ENCODE data around the gene CARD11.

DNA sequence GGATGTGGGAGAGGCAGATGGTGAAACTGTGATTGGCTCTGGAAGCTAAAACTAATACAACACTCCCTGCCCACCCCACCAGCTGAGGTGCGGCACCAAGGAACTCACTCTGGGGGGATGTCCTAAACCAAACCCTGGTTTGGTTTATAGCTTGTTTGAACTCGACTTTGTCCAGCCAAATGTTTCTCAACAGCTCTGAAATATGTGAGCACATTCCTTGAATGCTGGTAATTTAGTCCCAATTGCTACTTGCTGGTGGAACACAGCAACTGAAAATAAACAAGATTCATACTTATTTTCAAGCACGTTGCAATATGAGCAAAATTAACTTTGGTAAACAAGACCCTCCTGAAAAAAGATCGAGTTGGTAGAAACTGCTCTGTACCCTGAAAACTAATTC is 39.7 kb upstream of the CARD11 start:
- TF ChIP-seq CHD1 (IDR thresholded peaks at IDR 0.05; ENCODE audit: low read depth, low read length) = no peak
- TF ChIP-seq, protein P1, sequence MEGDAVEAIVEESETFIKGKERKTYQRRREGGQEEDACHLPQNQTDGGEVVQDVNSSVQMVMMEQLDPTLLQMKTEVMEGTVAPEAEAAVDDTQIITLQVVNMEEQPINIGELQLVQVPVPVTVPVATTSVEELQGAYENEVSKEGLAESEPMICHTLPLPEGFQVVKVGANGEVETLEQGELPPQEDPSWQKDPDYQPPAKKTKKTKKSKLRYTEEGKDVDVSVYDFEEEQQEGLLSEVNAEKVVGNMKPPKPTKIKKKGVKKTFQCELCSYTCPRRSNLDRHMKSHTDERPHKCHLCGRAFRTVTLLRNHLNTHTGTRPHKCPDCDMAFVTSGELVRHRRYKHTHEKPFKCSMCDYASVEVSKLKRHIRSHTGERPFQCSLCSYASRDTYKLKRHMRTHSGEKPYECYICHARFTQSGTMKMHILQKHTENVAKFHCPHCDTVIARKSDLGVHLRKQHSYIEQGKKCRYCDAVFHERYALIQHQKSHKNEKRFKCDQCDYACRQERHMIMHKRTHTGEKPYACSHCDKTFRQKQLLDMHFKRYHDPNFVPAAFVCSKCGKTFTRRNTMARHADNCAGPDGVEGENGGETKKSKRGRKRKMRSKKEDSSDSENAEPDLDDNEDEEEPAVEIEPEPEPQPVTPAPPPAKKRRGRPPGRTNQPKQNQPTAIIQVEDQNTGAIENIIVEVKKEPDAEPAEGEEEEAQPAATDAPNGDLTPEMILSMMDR (conservative IDR thresholded peaks at IDR 0.05; ENCODE audit: low read depth, low read length) = no peak
- no peak for TF ChIP-seq RAD21 (IDR thresholded peaks at IDR 0.05; ENCODE audit: low read length)
- no peak for TF ChIP-seq SMC3 (IDR thresholded peaks at IDR 0.05; ENCODE audit: low read depth, low read length)
- no peak for TF ChIP-seq FOS (IDR thresholded peaks at IDR 0.05; ENCODE audit: low read depth, low read length)
- TF ChIP-seq POLR2A (IDR thresholded peaks at IDR 0.05; ENCODE audit: low read depth, low read length) = no peak
- TF ChIP-seq, protein P2, sequence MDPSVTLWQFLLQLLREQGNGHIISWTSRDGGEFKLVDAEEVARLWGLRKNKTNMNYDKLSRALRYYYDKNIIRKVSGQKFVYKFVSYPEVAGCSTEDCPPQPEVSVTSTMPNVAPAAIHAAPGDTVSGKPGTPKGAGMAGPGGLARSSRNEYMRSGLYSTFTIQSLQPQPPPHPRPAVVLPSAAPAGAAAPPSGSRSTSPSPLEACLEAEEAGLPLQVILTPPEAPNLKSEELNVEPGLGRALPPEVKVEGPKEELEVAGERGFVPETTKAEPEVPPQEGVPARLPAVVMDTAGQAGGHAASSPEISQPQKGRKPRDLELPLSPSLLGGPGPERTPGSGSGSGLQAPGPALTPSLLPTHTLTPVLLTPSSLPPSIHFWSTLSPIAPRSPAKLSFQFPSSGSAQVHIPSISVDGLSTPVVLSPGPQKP (IDR thresholded peaks at IDR 0.05; ENCODE audit: borderline replicate concordance, low read depth, low read length) = no peak
- TF ChIP-seq RFX5 (IDR thresholded peaks at IDR 0.05; ENCODE audit: low read depth, low read length) = no peak
- TF ChIP-seq BHLHE40 (IDR thresholded peaks at IDR 0.05; ENCODE audit: low read depth, low read length) = no peak

Measured in IMR-90 (cell line).